Activated T-cell treated with anti-CD3 and anti-CD28 coated beads for 1 hour (primary cell): ENCODE results near the gene PNMA6E.

Source experiments
- DNase-seq: peaks from one replicate; pipeline ENCODE4 v3.0.0-alpha.2; 2020; ENCODE audit warnings: low read depth

The PNMA6E gene

GRCh38 chrX:153435845-153436244, 34.7 kb upstream of the PNMA6E start:
- DNase-seq: no peak

- no peak for DNase-seq
These were observed 33.7 kb upstream of the PNMA6E start for GRCh38 chrX:153434801-153435200.

- DNase-seq: no peak
These were observed 32.7 kb upstream of the PNMA6E start for GRCh38 chrX:153433781-153434285.

DNA sequence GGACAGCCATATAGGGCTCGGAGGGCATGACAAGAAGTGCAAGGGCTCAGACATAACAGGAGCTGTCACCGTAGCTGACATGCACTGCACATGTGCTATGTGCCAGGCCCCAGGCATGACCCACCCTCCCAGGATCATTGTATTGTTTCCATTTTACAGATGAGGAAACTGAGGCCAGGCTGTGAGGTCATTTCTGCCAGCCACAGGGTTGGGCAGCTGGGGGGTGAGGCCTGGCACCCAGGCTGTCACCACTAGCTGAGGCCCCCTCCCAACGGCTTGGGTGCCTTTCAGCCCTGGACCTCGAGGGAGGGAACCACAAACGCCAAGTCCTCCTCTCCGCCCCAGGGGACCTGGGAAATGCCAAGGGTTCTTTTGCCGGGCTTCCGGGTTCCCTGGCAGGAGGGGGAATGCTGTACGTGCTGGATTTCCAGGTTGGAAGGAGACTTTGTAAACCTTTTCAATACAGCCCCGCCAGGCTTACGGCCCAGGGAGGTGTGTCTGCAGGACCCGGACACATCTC, 32.1 kb upstream of the PNMA6E start:
- no peak for DNase-seq

- no peak for DNase-seq
These were observed 29.6 kb upstream of the PNMA6E start for GRCh38 chrX:153430796-153431195.

DNA sequence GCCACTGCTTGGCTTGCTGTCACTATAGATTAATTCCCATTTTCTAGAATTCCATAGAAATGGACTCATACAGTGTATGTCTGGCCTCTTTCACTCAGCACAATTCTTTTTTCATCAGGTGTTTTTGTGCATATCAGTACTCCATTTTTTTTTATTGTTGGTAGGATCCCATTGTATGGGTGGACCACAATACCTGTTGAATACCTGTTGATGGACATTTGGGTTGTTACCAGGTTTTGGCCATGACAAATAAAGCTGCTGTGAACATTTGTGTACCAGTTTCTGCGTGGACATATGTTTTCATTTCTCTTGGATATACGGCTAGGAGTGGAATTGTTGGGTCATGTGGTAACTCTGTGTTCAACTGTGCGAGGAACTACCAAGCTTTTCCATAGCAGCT, 25.1 kb upstream of the PNMA6E start:
- no peak for DNase-seq

GRCh38 chrX:153423652-153424051, 22.5 kb upstream of the PNMA6E start:
- no peak for DNase-seq

- no peak for DNase-seq
These were observed 20.7 kb upstream of the PNMA6E start for GRCh38 chrX:153421856-153422255.

DNA sequence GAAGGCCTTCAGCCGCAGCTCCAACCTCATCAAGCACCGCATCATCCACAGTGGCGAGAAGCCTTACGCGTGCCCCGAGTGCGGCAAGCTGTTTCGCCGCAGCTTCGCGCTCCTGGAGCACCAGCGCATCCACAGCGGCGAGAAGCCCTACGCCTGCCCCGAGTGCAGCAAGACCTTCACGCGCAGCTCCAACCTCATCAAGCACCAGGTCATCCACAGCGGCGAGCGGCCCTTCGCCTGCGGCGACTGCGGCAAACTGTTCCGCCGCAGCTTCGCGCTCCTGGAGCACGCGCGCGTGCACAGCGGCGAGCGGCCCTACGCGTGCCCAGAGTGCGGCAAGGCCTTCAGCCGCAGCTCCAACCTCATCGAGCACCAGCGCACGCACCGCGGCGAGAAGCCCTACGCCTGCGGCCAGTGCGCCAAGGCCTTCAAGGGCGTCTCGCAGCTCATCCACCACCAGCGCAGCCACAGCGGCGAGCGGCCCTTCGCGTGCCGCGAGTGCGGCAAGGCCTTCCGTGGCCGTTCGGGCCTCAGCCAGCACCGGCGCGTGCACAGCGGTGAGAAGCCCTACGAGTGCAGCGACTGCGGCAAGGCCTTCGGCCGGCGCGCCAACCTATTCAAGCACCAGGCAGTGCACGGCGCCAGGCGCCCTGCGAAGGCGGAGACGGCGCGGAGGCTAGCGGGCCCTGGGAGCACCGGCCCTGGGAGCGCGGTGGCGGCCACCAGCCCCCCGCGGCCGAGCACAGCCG, 19.9 kb upstream of the PNMA6E start:
- no peak for DNase-seq

DNA sequence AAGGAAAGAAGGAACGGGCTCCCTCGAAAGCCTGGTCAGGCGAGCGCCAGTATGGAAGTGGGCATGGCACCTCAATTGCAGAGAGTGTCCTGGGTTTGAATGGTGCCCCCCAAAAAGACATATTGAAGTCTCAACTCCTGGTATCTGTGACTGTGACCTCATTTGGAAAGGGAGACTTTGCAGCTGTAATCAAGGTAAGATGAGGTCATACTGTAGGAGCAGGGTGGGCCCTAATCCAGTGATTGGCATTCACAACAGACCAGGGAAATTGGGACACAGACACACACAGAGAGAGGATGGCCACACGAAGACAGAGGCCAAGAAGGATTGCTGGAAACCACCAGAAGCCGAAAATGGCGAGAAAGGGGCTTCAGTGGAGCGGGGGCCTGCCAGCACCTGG, 16.5 kb upstream of the PNMA6E start:
- DNase-seq: no peak

- no peak for DNase-seq
These were observed 15.8 kb upstream of the PNMA6E start for GRCh38 chrX:153416781-153417450.

DNA sequence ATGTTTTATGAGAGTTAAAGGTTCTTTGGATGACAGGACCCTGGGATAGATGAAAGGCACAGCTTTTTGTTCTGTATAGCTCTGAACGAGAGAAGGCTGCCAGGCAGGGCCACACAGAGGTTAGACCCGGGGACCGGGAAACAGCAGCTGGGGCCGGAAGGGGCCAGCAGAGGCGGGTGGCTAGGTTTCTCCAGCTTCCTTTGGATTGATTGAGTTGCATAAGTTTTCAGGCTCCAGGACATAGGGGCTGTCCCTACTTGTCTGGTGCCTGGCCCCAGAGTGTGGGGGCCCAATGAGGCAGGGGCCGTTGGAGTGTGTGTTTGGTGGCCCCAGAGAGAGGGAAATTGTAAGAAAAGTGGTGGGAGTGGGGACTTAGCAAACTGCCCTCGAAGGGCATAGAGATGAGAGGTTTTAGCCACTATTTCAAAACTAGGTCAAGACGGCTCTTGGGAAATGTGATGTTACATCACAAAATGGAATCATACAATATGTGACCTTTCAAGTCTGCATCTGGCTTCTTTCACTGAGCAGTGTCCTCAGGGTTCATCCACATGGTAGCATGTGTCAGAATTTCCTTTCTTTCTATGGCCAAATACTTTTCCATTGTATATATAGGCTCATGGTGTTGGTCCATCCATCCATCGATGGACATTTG, 13.8 kb upstream of the PNMA6E start:
- no peak for DNase-seq

DNA sequence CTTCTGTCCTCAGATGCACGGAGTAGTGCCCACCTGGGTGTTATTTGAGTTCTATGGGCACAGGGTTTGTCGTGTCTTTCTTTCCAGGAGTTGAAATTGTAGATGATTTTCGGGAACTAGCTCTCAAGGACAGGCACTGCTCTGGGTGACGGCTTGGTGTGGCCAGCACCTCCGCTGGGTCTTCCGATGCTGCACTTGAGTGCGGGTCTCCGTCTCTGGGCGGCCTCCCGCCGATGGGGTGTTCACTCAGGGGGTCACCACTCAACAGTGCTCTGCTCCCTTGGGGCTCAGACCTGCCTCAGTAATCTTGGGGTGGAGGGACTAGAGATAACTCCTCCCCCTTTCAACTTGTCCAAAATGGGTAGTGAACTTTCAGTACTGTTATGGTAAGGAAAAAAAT, 12.6 kb upstream of the PNMA6E start:
- DNase-seq: no peak

GRCh38 chrX:153412746-153413720, 11.9 kb upstream of the PNMA6E start:
- DNase-seq: no peak

- DNase-seq: no peak
These were observed 10.9 kb upstream of the PNMA6E start for GRCh38 chrX:153411988-153412574.

DNA sequence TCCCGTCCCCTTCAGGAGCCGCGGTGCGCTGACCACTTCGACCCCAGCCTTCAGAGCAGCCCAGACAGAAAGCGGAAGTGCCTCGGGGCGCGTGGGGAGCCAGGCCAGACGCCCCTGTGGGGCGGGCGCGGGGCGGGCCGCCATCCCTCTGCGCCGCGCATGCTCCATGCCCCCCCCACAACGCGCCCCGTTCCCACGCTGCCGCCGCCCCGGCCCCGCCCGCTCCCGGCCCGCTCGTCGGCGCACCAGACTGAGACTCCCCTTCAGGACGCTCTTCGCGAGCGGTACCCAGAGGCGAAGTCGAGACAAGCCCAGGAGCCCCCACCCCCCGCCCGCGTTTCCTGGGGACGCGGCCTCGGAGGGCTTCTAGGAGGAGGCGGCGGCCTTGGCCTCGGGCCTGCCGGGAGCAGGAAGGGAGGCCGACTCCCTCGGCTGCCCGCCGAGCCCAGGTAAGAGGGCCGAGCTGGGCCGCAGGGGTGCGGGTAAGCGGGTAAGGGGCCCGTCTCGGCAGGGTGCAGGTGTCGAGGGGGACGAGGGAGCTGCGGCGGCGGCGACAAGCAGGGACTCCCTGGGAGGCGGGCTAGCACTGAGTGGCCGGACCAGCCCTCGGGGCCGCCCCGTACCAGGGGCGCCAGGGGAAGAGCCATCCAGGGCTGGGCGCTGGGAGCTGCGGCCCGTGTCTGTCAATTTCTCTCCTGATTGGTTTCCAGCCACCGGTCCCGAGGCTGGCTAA, 10.3 kb upstream of the PNMA6E start, which contains the start of gene ZFP92:
Gene ZFP92, plus strand, starts transcription at position 218 of the 733 bp plus-strand sequence. CDS start 6,851 bp downstream, outside the sequence.
- no peak for DNase-seq

DNA sequence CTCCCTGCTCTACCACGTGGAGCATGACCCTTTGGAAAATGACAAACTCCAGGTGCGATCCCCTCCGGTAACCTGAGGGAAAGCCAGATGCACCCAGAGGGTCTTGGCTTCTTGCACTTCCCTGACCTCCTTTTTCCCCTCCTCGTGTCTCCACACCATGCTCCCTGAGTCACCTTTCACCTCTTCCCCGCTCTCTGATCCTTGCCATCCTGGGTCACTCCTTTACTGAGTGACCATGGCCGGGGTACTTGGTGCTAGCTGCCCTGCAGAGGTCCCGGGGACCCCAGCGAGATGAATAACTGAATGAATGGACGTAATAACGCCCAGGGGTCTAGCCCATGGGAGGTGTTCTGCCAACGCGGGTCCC, 9.7 kb upstream of the PNMA6E start:
- no peak for DNase-seq

DNA sequence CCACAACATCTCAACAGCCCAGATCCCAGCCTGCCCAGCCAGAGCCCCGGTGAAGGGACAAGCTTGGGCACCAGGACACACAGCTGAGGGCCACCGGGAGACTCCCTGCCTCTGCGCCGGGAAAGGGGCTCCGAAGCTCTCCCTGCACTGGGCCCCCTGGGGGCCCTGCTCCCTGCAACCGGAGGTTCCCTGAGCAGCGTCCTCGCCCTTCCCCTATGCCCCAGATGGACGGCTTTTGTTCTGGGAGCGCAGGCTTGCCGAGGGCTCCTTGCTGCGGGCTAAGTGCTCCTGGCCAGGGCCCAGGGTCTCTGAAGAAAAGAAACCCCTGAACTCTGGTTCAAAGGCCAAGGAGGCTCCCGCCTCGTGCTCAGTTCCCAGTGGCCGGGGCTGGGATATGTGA, 9.2 kb upstream of the PNMA6E start:
- DNase-seq: no peak

GRCh38 chrX:153409414-153410101, 8.4 kb upstream of the PNMA6E start:
- DNase-seq: no peak

GRCh38 chrX:153408871-153409351, 7.8 kb upstream of the PNMA6E start:
- no peak for DNase-seq
